CD4-positive, alpha-beta T cell (primary cell): Measurements from ENCODE around the gene SRSF4. TPM values are rescaled to one million over a fixed set of nuclear protein-coding genes. Genes with fewer than 3 reads are reported as not detected.

Source experiments
- ATAC-seq: fragments of 200-7000 bp; cut with Tn5 transposase; one replicate; pipeline ENCODE4 v1.10.0; 2022; ENCODE audit warnings: mild to moderate bottlenecking; ENCODE audit not compliant: poor library complexity
- CTCF ChIA-PET: fragments of 350-600 bp; sonication (Branson Sonifier 250); formaldehyde crosslinking; loops from one replicate; lab custom pipeline; 2021; ENCODE audit warnings: antibody characterized with exemption, inconsistent platforms; lab: Charles Lee
- POLR2A ChIA-PET: fragments of 350-600 bp; sonication (Branson Sonifier 250); formaldehyde crosslinking; loops from one replicate; lab custom pipeline; 2021; ENCODE audit warnings: antibody characterized with exemption, inconsistent platforms; lab: Charles Lee
- DNase-seq, 14 experiments: peaks; one replicate each; pipeline ENCODE4 v3.0.0-alpha.2; 2013 to 2020; ENCODE audit warnings: mixed read lengths in 2 of 14
- H3K27ac ChIP-seq, 2 donors: one replicate each; pipeline versions ENCODE4 v1.5.1 to v1.7.0; 2013; ENCODE audit warnings: low read length in 2 of 2, low read depth in 1 of 2, mild to moderate bottlenecking in 1 of 2
- H3K27me3 ChIP-seq, 2 experiments: 1 replicate in 1 of 2; 2 replicates in 1 of 2; pipeline versions ENCODE4 v1.6.1 to v1.7.0; 2013; ENCODE audit warnings: low read length in 2 of 2, control low read depth in 1 of 2, mild to moderate bottlenecking in 1 of 2, moderate library complexity in 1 of 2; ENCODE audit not compliant: insufficient read depth in 2 of 2, control insufficient read depth in 1 of 2
- H3K36me3 ChIP-seq: one replicate; pipeline ENCODE4 v1.6.1; 2013; ENCODE audit warnings: low read length, control low read depth; ENCODE audit not compliant: insufficient read depth
- H3K4me1 ChIP-seq: one replicate; pipeline ENCODE4 v1.6.1; 2013; ENCODE audit warnings: low read length, control low read depth; ENCODE audit not compliant: insufficient read depth
- H3K4me3 ChIP-seq: one replicate; pipeline ENCODE4 v1.5.1; 2013; ENCODE audit warnings: mild to moderate bottlenecking, low read length, moderate library complexity
- H3K9me3 ChIP-seq, 2 experiments: 1 replicate in 1 of 2; 2 replicates in 1 of 2; pipeline versions ENCODE4 v1.6.1 to v1.7.0; 2013; ENCODE audit warnings: low read length in 2 of 2, mild to moderate bottlenecking in 2 of 2, control low read depth in 1 of 2, moderate library complexity in 1 of 2; ENCODE audit not compliant: control insufficient read depth in 1 of 2, insufficient read depth in 1 of 2
- H3K27ac Mint-ChIP-seq: one replicate; pipeline ENCODE4 v1.8.0; 2020; ENCODE audit warnings: mixed read lengths
- H3K27me3 Mint-ChIP-seq: one replicate; pipeline ENCODE4 v1.8.0; 2021; ENCODE audit warnings: mixed read lengths
- H3K36me3 Mint-ChIP-seq: one replicate; pipeline ENCODE4 v1.8.0; 2021; ENCODE audit warnings: low read depth, mixed read lengths
- H3K4me1 Mint-ChIP-seq: one replicate; pipeline ENCODE4 v1.8.0; 2021; ENCODE audit warnings: low read depth, mixed read lengths
- H3K4me3 Mint-ChIP-seq: one replicate; pipeline ENCODE4 v1.8.0; 2020; ENCODE audit warnings: mild to moderate bottlenecking, mixed read lengths
- H3K9me3 Mint-ChIP-seq: one replicate; pipeline ENCODE4 v1.8.0; 2020; ENCODE audit warnings: mixed read lengths
- CTCF ChIP-seq: fragments of 200-600 bp; IDR thresholded peaks from one replicate; pipeline ENCODE4 v1.8.0; 2022; ENCODE audit warnings: antibody characterized with exemption, mild to moderate bottlenecking
- intact Hi-C, 2 experiments: fragments of 100-400 bp; cut with DNase I in 1 of 2; cut with micrococcal nuclease in 1 of 2; formaldehyde crosslinking; loops; one replicate each; pipeline versions ENCODE4 v1.15.1 to v1.9.0; 2023 to 2025; cut with DNase I, micrococcal nuclease
- total RNA-seq, 174 experiments: library from RNA in 2 of 174; stranded (reverse) in 2 of 174; gene quantifications; one replicate each; pipeline ENCODE4 v1.2.3 and lab custom pipeline; 2021 to 2026

SRSF4 gene
- total RNA-seq, 2 experiments from 2014 or later = 89.2 to 93.4 TPM

- H3K27ac ChIP-seq = no peak overlapping the region
- H3K4me3 ChIP-seq = no peak overlapping the region
- H3K4me1 Mint-ChIP-seq = no peaks in the 10 kb centered on the region
- no peak for TF ChIP-seq CTCF
- no peaks in the 10 kb centered on the region for H3K9me3 Mint-ChIP-seq
- peaks cover 73% of the 10 kb centered on the region for H3K36me3 Mint-ChIP-seq
- CTCF ChIA-PET = interaction anchor here (0.6 kb wide), 1 partner anchor 80 kb away, joined by 3 read pairs; no protein-coding TSS in a partner anchor
- ATAC-seq (no peak), DNase-seq (no peak)
- no peaks in the 10 kb centered on the region for H3K4me1 ChIP-seq
- no peaks in the 10 kb centered on the region for H3K27me3 Mint-ChIP-seq
- intact Hi-C loops = no loop called here
- H3K9me3 ChIP-seq = no peaks in the 10 kb centered on the region
- POLR2A ChIA-PET = interaction anchor here (1.0 kb wide), 1 partner anchor 15 kb away, joined by 3 read pairs; no protein-coding TSS in a partner anchor
- no peak overlapping the region for H3K4me3 Mint-ChIP-seq
- H3K27me3 ChIP-seq = no peaks in the 10 kb centered on the region
- H3K27ac Mint-ChIP-seq = no peak overlapping the region
- H3K36me3 ChIP-seq = peaks cover 50% of the 10 kb centered on the region
Measured at GRCh38 chr1:29105822-29106221, 75.9 kb downstream of the SRSF4 start.

DNA sequence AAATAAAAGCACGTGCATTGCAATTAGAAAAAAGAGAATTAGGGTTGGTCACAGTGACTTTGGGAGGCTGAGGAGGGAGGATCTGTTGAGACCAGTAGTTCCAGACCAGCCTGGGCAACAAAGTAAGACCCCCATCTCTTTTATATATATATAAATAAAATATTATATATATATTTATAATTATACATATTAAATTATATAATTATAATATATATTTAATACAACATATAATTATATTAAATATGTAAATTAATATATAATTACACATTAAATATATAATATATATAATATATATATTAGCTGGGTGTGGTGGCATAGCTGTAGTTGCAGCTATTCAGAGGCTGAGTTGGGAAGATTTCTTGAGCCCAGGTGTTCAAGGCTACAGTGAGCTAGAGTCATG is 81.2 kb downstream of the SRSF4 start:
- ChIA-PET POLR2A (interaction anchor here (0.8 kb wide), 1 partner anchor 56 kb away, joined by 4 read pairs; no protein-coding TSS in a partner anchor), CTCF (no interaction called here)
- TF ChIP-seq CTCF = no peak
- H3K27ac ChIP-seq = no peak overlapping the region
- no peaks in the 10 kb centered on the region for H3K27me3 ChIP-seq
- no peak overlapping the region for H3K27ac Mint-ChIP-seq
- ATAC-seq (no peak), DNase-seq (no peak)
- no peak overlapping the region for H3K4me3 Mint-ChIP-seq
- H3K36me3 ChIP-seq = peaks cover 70% of the 10 kb centered on the region
- H3K9me3 Mint-ChIP-seq = no peaks in the 10 kb centered on the region
- intact Hi-C loops = no loop called here
- H3K4me1 Mint-ChIP-seq = no peaks in the 10 kb centered on the region
- no peak overlapping the region for H3K4me3 ChIP-seq
- H3K4me1 ChIP-seq = no peaks in the 10 kb centered on the region
- H3K36me3 Mint-ChIP-seq = peaks cover 79% of the 10 kb centered on the region
- no peaks in the 10 kb centered on the region for H3K27me3 Mint-ChIP-seq
- H3K9me3 ChIP-seq = no peaks in the 10 kb centered on the region

DNA sequence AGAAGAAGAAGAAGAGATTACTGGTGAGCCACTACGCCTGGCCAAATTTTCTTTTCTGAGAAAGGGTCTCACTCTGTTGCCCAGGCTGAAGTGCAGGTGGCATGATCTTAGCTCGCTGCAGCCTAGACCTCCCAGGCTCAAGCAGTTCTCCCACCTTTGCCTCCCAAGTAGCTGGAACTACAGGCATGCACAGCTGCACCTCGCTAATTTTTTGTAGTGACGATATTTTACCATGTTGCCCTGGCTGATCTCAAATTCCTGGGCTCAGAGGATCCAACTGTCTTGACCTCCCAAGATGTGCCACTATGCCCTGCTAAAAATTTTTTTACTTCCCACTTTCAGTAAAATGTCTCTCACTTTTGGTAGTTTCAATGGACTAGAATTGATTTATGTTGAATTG is 82.4 kb downstream of the SRSF4 start:
- ChIA-PET POLR2A (no interaction called here), CTCF (no interaction called here)
- Histone ChIP-seq H3K4me3 (no peak overlapping the region), H3K27ac (no peak overlapping the region), H3K36me3 (peaks cover 76% of the 10 kb centered on the region), H3K4me1 (no peaks in the 10 kb centered on the region), H3K27me3 (no peaks in the 10 kb centered on the region), H3K9me3 (no peaks in the 10 kb centered on the region)
- no peaks in the 10 kb centered on the region for H3K27me3 Mint-ChIP-seq
- no peak for TF ChIP-seq CTCF
- intact Hi-C loops = no loop called here
- DNase-seq = no peak
- no peaks in the 10 kb centered on the region for H3K4me1 Mint-ChIP-seq
- H3K27ac Mint-ChIP-seq = no peak overlapping the region
- ATAC-seq = no peak
- no peak overlapping the region for H3K4me3 Mint-ChIP-seq
- H3K9me3 Mint-ChIP-seq = no peaks in the 10 kb centered on the region
- peaks cover 81% of the 10 kb centered on the region for H3K36me3 Mint-ChIP-seq

Other genes starting within 250 kb of the SRSF4 start
- not detected for gene TMEM200B, start 58.0 kb downstream of the SRSF4 start, total RNA-seq
- 1 to 10 TPM; 5.5 to 6.6 TPM for gene MECR, start 49.0 kb upstream of the SRSF4 start, total RNA-seq
- gene PTPRU, start 54.6 kb upstream of the SRSF4 start, total RNA-seq = under 1 TPM; 0.16 to 0.56 TPM